WERI-Rb-1 (cell line): ENCODE measurements around the gene RPS19BP1.

Experiments used
- DNase-seq: peaks from one replicate; pipeline ENCODE4 v3.0.0-alpha.2; 2020
- H3K27ac ChIP-seq: fragments of 250-450 bp; sonication (Bioruptor Pico); 2 replicates; pipeline ENCODE4 v1.5.1; 2020; ENCODE audit warnings: mild to moderate bottlenecking, moderate library complexity
- H3K27me3 ChIP-seq: fragments of 250-450 bp; sonication (Bioruptor Pico); 2 replicates; pipeline ENCODE4 v1.5.1; 2021; ENCODE audit warnings: mild to moderate bottlenecking, low read depth, moderate library complexity; ENCODE audit not compliant: insufficient read depth, severe bottlenecking
- H3K36me3 ChIP-seq: fragments of 250-450 bp; sonication (Bioruptor Pico); 2 replicates; pipeline ENCODE4 v1.5.1; 2020; ENCODE audit warnings: mild to moderate bottlenecking, moderate library complexity
- H3K4me3 ChIP-seq: 2 replicates; pipeline ENCODE4 v1.5.1; 2011; ENCODE audit warnings: low read depth, mild to moderate bottlenecking, control low read depth, low read length
- H3K9me3 ChIP-seq: fragments of 250-450 bp; sonication (Bioruptor Pico); 2 replicates; pipeline ENCODE4 v1.5.1; 2021; ENCODE audit warnings: mild to moderate bottlenecking, moderate library complexity; ENCODE audit not compliant: severe bottlenecking
- CTCF ChIP-seq: IDR thresholded peaks from 2 replicates; pipeline ENCODE4 v1.5.1; 2011; ENCODE audit warnings: low read depth, mild to moderate bottlenecking, control low read depth, inconsistent platforms, low read length

RPS19BP1 gene

DNA sequence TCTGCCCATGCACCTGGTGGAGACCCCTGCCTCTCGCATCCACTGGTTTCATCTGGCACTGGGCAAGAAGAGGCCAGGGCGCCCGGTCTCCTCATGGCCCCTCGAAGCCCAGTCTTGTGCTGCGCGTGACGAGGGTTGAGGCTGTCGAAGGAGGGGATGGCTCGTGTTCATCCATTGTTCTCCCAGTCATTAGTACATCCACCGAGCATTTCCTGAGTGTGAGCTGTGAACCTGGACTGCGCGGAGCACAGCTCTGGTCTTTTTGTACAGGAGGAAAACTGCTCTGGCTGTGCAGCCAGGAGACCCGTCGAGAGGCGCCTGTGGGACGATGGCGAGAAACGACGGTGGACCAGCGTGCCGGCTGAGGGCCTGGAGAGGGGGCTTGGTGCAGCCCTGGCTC, 44.8 kb upstream of the RPS19BP1 start:
- no peak for DNase-seq
- H3K9me3 ChIP-seq, result no peaks in the 10 kb centered on the region
- no peaks in the 10 kb centered on the region for H3K27me3 ChIP-seq
- no peak overlapping the region for H3K4me3 ChIP-seq
- no peak overlapping the region for H3K27ac ChIP-seq
- H3K36me3 ChIP-seq, result no peaks in the 10 kb centered on the region
- no peak for TF ChIP-seq CTCF

GRCh38 chr22:39576027-39576426, 43.5 kb upstream of the RPS19BP1 start:
- Histone ChIP-seq H3K27ac (no peak overlapping the region), H3K4me3 (no peak overlapping the region), H3K36me3 (no peaks in the 10 kb centered on the region), H3K9me3 (no peaks in the 10 kb centered on the region), H3K27me3 (no peaks in the 10 kb centered on the region)
- DNase-seq, result no peak
- TF ChIP-seq CTCF, result no peak

DNA sequence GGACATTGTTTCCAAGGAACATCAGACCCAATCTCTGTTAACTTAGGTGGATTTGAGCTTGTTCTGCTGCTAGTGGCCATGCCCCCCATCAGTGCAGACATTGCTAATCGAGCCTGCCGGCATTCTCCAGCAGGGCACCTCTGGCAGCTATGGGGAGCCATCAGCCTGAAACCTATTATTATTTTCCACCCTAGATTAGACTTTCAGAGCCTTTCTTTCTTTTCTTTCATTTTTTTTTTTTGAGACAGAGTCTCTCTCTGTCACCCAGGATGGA, 42.9 kb upstream of the RPS19BP1 start:
- Histone ChIP-seq H3K9me3 (no peaks in the 10 kb centered on the region), H3K36me3 (no peaks in the 10 kb centered on the region), H3K27ac (no peak overlapping the region), H3K27me3 (no peaks in the 10 kb centered on the region), H3K4me3 (no peak overlapping the region)
- TF ChIP-seq CTCF, result no peak
- DNase-seq, result no peak

GRCh38 chr22:39574779-39575551, 42.4 kb upstream of the RPS19BP1 start:
- no peaks in the 10 kb centered on the region for H3K27me3 ChIP-seq
- TF ChIP-seq CTCF, result no peak
- DNase-seq, result no peak
- H3K27ac ChIP-seq, result no peak overlapping the region
- no peak overlapping the region for H3K4me3 ChIP-seq
- H3K36me3 ChIP-seq, result no peaks in the 10 kb centered on the region
- H3K9me3 ChIP-seq, result no peaks in the 10 kb centered on the region

DNA sequence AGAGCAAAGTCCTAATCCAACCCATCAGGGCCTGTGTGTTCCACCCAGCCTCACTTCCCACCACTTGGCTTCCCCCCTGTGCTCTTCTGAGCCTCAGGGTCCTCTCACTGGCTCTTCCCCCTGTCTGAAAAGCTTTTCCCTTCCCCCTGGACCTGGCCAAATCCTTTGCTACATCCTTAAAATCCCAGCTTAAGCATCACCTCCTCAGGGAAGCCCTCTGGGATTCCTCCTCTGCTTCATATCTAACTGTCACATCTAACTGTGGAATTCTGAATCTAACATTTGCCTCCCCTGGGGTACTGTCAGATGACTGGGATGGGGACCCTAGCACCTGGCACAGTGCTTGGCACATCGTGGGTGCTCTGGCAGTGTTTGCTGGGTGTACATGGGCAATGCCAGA, 39.0 kb upstream of the RPS19BP1 start:
- TF ChIP-seq CTCF, result no peak
- H3K9me3 ChIP-seq, result no peaks in the 10 kb centered on the region
- H3K4me3 ChIP-seq, result no peak overlapping the region
- no peaks in the 10 kb centered on the region for H3K36me3 ChIP-seq
- H3K27ac ChIP-seq, result no peak overlapping the region
- DNase-seq, result no peak
- H3K27me3 ChIP-seq, result no peaks in the 10 kb centered on the region

GRCh38 chr22:39570665-39571064, 38.1 kb upstream of the RPS19BP1 start, which contains the start of gene CACNA1I:
CACNA1I (plus strand) TSS chr22:39570753; CDS start chr22:39570753, 0 bp downstream.
- Histone ChIP-seq H3K27ac (no peak within 1 kb of the TSS), H3K9me3 (no peaks in the 10 kb centered on the region), H3K27me3 (no peaks in the 10 kb centered on the region), H3K36me3 (no peaks in the 10 kb centered on the region), H3K4me3 (no peak within 1 kb of the TSS)
- no peak for TF ChIP-seq CTCF
- no peak for DNase-seq
